Psoas muscle (tissue), 8 donors: ENCODE results near the gene C1orf116. TPM values are rescaled to one million over a fixed set of nuclear protein-coding genes. Genes with fewer than 3 reads are reported as not detected.

Experiments used
- ATAC-seq, 4 donors: fragments of 200-7000 bp; cut with Tn5 transposase; one replicate each; pipeline ENCODE4 v1.9.1; 2020; ENCODE audit warnings: moderate library complexity in 3 of 4, mild to moderate bottlenecking in 2 of 4
- DNase-seq, 2 donors: peaks; one replicate each; pipeline ENCODE4 v3.0.0-alpha.2; 2020
- H3K27ac ChIP-seq: fragments of 200-600 bp; one replicate; pipeline ENCODE4 v1.8.0; 2022
- H3K27me3 ChIP-seq, 3 donors: fragments of 200-600 bp in 1 of 3; one replicate each; pipeline versions ENCODE4 v1.6.1 to v1.8.0; 2013 to 2022; ENCODE audit warnings: low read length in 2 of 3, mild to moderate bottlenecking in 2 of 3, moderate library complexity in 1 of 3; ENCODE audit not compliant: insufficient read depth in 3 of 3
- H3K36me3 ChIP-seq, 2 donors: fragments of 200-600 bp in 1 of 2; one replicate each; pipeline versions ENCODE4 v1.6.1 to v1.8.0; 2013 to 2022; ENCODE audit warnings: low read depth in 1 of 2, mild to moderate bottlenecking in 1 of 2, moderate library complexity in 1 of 2; ENCODE audit not compliant: insufficient read depth in 1 of 2
- H3K4me1 ChIP-seq: fragments of 200-600 bp; one replicate; pipeline ENCODE4 v1.8.0; 2022
- H3K4me3 ChIP-seq: fragments of 200-600 bp; one replicate; pipeline ENCODE4 v1.8.0; 2022; ENCODE audit warnings: mild to moderate bottlenecking
- H3K9me3 ChIP-seq: fragments of 200-600 bp; one replicate; pipeline ENCODE4 v1.8.0; 2022
- WGBS, 3 donors: extraction: QIAGEN DNeasy Blood & Tissue Kit; methylation state at CpG; one replicate each; pipeline versions ENCODE4 v1.1.6 to v1.1.7; 2013; 5-methylcytosine and 5-hydroxymethylcytosine counted together
- intact Hi-C, 2 donors: fragments of 100-400 bp; cut with DNase I; formaldehyde crosslinking; loops; one replicate each; pipeline versions ENCODE4 v1.11.0 to v1.14.2; 2022
- polyA plus RNA-seq, 3 donors: library from polyadenylated mRNA; stranded (reverse); fragments of 200-250 nt; gene quantifications; one replicate each; pipeline ENCODE4 v1.2.3, GENCODE V29; 2013
- total RNA-seq, 4 donors: library from RNA; stranded (reverse); fragmentation: NEBNext Ultra II Directional in 2 of 4; extraction: Animal tissue kit (Norgen Biotek cat#: 25700) in 2 of 4; gene quantifications; one replicate each; pipeline versions ENCODE4 v1.2.1 to v1.2.4, GENCODE V29; 2021 to 2023
- TF ChIP-seq, protein P1 (sequence below): fragments of 200-600 bp; IDR thresholded peaks from one replicate; pipeline ENCODE4 v1.8.0; 2022; ENCODE audit warnings: antibody characterized with exemption
- donor health status: healthy with polysubstance abuse.
- donor health status: DM: no; HTN: no; CAD: no; lungs with moderate emphysema.
- donor health status: Bipolar disorder and iron deficiency.
- donor health status: healthy.
- donor health status: DM: yes; HTN: yes; CAD: no.
- donor health status: DM: no; HTN: no; CAD: no.
- donor health status: DM: no; HTN: no; CAD: no.
- donor health status: DM: yes; HTN: yes; CAD: no.

The C1orf116 gene
- total and polyA plus RNA-seq, 7 donors = 0.12 to 1.4 (median 0.35) TPM

GRCh38 chr1:207078578-207079132, 46.1 kb upstream of the C1orf116 start:
- peaks cover 0 to 35% of the 10 kb centered on the region in 2 donors for H3K36me3 ChIP-seq
- DNase-seq (no peak), ATAC-seq (no peak)
- no peaks in the 10 kb centered on the region for H3K27me3 ChIP-seq
- no peaks in the 10 kb centered on the region for H3K9me3 ChIP-seq
- H3K27ac ChIP-seq = no peak overlapping the region
- intact Hi-C loops = loop anchor here in 1 of 2 donors (2.0 to 5.0 kb wide), 3 partner anchors 30 to 166 kb away; no protein-coding TSS in a partner anchor
- no peak overlapping the region for H3K4me3 ChIP-seq
- WGBS, 3 donors = 83 to 84% (median 84%) methylated on average over 11 of the region's 11 CpGs
- peaks cover 4% of the 10 kb centered on the region for H3K4me1 ChIP-seq
- TF ChIP-seq, protein P1, sequence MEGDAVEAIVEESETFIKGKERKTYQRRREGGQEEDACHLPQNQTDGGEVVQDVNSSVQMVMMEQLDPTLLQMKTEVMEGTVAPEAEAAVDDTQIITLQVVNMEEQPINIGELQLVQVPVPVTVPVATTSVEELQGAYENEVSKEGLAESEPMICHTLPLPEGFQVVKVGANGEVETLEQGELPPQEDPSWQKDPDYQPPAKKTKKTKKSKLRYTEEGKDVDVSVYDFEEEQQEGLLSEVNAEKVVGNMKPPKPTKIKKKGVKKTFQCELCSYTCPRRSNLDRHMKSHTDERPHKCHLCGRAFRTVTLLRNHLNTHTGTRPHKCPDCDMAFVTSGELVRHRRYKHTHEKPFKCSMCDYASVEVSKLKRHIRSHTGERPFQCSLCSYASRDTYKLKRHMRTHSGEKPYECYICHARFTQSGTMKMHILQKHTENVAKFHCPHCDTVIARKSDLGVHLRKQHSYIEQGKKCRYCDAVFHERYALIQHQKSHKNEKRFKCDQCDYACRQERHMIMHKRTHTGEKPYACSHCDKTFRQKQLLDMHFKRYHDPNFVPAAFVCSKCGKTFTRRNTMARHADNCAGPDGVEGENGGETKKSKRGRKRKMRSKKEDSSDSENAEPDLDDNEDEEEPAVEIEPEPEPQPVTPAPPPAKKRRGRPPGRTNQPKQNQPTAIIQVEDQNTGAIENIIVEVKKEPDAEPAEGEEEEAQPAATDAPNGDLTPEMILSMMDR = no peak

GRCh38 chr1:207077470-207078377, 45.2 kb upstream of the C1orf116 start:
- peak; percentile 72 to 91 (median 84) for ATAC-seq
- H3K9me3 ChIP-seq = no peaks in the 10 kb centered on the region
- DNase-seq = no peak
- H3K27ac ChIP-seq = peak overlapping the region; percentile 24
- no peaks in the 10 kb centered on the region for H3K27me3 ChIP-seq
- peaks cover 4% of the 10 kb centered on the region for H3K4me1 ChIP-seq
- H3K36me3 ChIP-seq = peaks cover 0 to 43% of the 10 kb centered on the region in 2 donors
- 35 to 48% (median 35%) methylated on average over 6 of the region's 6 CpGs for WGBS, 3 donors
- intact Hi-C loops = loop anchor here in 1 of 2 donors (2.0 to 5.0 kb wide), 3 partner anchors 29 to 165 kb away; no protein-coding TSS in a partner anchor
- TF ChIP-seq, protein P1 = peak; percentile 90
- H3K4me3 ChIP-seq = no peak overlapping the region

GRCh38 chr1:207077012-207077411, 44.5 kb upstream of the C1orf116 start:
- no peaks in the 10 kb centered on the region for H3K27me3 ChIP-seq
- peak overlapping the region; percentile 24 for H3K27ac ChIP-seq
- H3K9me3 ChIP-seq = no peaks in the 10 kb centered on the region
- peaks cover 4% of the 10 kb centered on the region for H3K4me1 ChIP-seq
- intact Hi-C loops = loop anchor here in 1 of 2 donors (5.0 kb wide), 2 partner anchors 150 to 165 kb away; no protein-coding TSS in a partner anchor
- ATAC-seq (no peak), DNase-seq (no peak)
- peaks cover under 1 to 50% of the 10 kb centered on the region in 2 donors for H3K36me3 ChIP-seq
- TF ChIP-seq, protein P1 = no peak
- 87 to 98% (median 92%) methylated on average over 1 of the region's 1 CpG for WGBS, 3 donors
- H3K4me3 ChIP-seq = no peak overlapping the region

GRCh38 chr1:207076181-207076955, 43.8 kb upstream of the C1orf116 start:
- no peak overlapping the region for H3K27ac ChIP-seq
- WGBS, 3 donors = 51 to 66% (median 56%) methylated on average over 5 of the region's 5 CpGs
- no peaks in the 10 kb centered on the region for H3K9me3 ChIP-seq
- DNase-seq (no peak), ATAC-seq (peak in 3 of 4 donors; percentile 14 to 51 (median 41))
- peaks cover 2 to 57% of the 10 kb centered on the region in 2 donors for H3K36me3 ChIP-seq
- TF ChIP-seq, protein P1 = no peak
- intact Hi-C loops = loop anchor here in 1 of 2 donors (5.0 kb wide), 2 partner anchors 149 to 164 kb away; no protein-coding TSS in a partner anchor
- H3K27me3 ChIP-seq = no peaks in the 10 kb centered on the region
- H3K4me3 ChIP-seq = no peak overlapping the region
- peaks cover 4% of the 10 kb centered on the region for H3K4me1 ChIP-seq
